CD14-positive monocyte (primary cell): Measurements from ENCODE around the gene GDI2. TPM values are rescaled to one million over a fixed set of nuclear protein-coding genes. Genes with fewer than 3 reads are reported as not detected.

Experiments
- DNase-seq, 3 donors: peaks; one replicate each; pipeline ENCODE4 v3.0.0-alpha.2; 2011 to 2022
- H2AFZ ChIP-seq: 2 replicates; pipeline ENCODE4 v1.6.0; 2012; ENCODE audit warnings: mild to moderate bottlenecking, low read depth, low read length, inconsistent platforms; ENCODE audit not compliant: insufficient read depth, poor library complexity, severe bottlenecking
- H3K27ac ChIP-seq, 2 donors: 1 replicate in 1 of 2; 2 replicates in 1 of 2; pipeline ENCODE4 v1.5.1; 2012 to 2013; ENCODE audit warnings: low read length in 2 of 2, control low read depth in 1 of 2, inconsistent platforms in 1 of 2, low read depth in 1 of 2, mild to moderate bottlenecking in 1 of 2
- H3K27me3 ChIP-seq, 2 donors: one replicate each; pipeline versions ENCODE4 v1.6.0 to v1.6.1; 2011 to 2013; ENCODE audit warnings: low read length in 2 of 2; ENCODE audit not compliant: control insufficient read depth in 2 of 2, insufficient read depth in 2 of 2
- H3K36me3 ChIP-seq, 2 donors: replicated peaks in 1 of 2; 1 replicate in 1 of 2; 2 replicates in 1 of 2; pipeline versions ENCODE4 v1.5.1 to v1.6.1; 2012 to 2013; ENCODE audit warnings: low read length in 2 of 2, control low read depth in 1 of 2, inconsistent platforms in 1 of 2, mild to moderate bottlenecking in 1 of 2; ENCODE audit not compliant: insufficient read depth in 2 of 2, control insufficient read depth in 1 of 2
- H3K4me1 ChIP-seq, 2 donors: 1 replicate in 1 of 2; 2 replicates in 1 of 2; pipeline versions ENCODE4 v1.5.1 to v1.6.1; 2012 to 2013; ENCODE audit warnings: low read length in 2 of 2, control low read depth in 1 of 2, inconsistent platforms in 1 of 2, mild to moderate bottlenecking in 1 of 2, moderate library complexity in 1 of 2; ENCODE audit not compliant: insufficient read depth in 2 of 2, control insufficient read depth in 1 of 2
- H3K4me2 ChIP-seq: replicated peaks from 2 replicates; pipeline ENCODE3; 2012; ENCODE audit warnings: low read length, moderate library complexity, mild to moderate bottlenecking; ENCODE audit not compliant: poor library complexity, severe bottlenecking; ENCODE audit errors: extremely low read depth
- H3K4me3 ChIP-seq, 3 experiments: fragments of 200-600 bp in 1 of 3; sonication (generic) in 1 of 3; replicated peaks in 1 of 3; 1 replicate in 2 of 3; 2 replicates in 1 of 3; pipeline ENCODE4 v1.5.1; 2011 to 2013; ENCODE audit warnings: low read length in 3 of 3, mild to moderate bottlenecking in 3 of 3, control low read depth in 2 of 3, low read depth in 2 of 3, inconsistent platforms in 1 of 3, moderate library complexity in 1 of 3
- H3K79me2 ChIP-seq: 2 replicates; pipeline ENCODE4 v1.6.0; 2012; ENCODE audit warnings: mild to moderate bottlenecking, control low read depth, inconsistent platforms, low read length, moderate library complexity; ENCODE audit not compliant: insufficient read depth
- H3K9ac ChIP-seq: 2 replicates; pipeline ENCODE4 v1.6.0; 2017; ENCODE audit warnings: low read length, mild to moderate bottlenecking; ENCODE audit not compliant: insufficient read depth, poor library complexity, severe bottlenecking
- H3K9me3 ChIP-seq, 2 donors: replicated peaks in 1 of 2; 1 replicate in 1 of 2; 2 replicates in 1 of 2; pipeline versions ENCODE4 v1.5.1 to v1.6.1; 2012 to 2013; ENCODE audit warnings: low read length in 2 of 2, control low read depth in 1 of 2; ENCODE audit not compliant: control insufficient read depth in 1 of 2, insufficient read depth in 1 of 2
- H4K20me1 ChIP-seq: 2 replicates; pipeline ENCODE4 v1.6.0; 2012; ENCODE audit warnings: mild to moderate bottlenecking, low read length, control low read depth, moderate library complexity; ENCODE audit not compliant: insufficient read depth
- H3K27ac Mint-ChIP-seq, 7 donors: one replicate each; pipeline ENCODE4 v1.8.0; 2020; ENCODE audit warnings: mild to moderate bottlenecking in 7 of 7, mixed read lengths in 7 of 7, moderate library complexity in 6 of 7, inconsistent platforms in 2 of 7
- H3K27me3 Mint-ChIP-seq, 3 donors: one replicate each; pipeline ENCODE4 v1.8.0; 2021 to 2022; ENCODE audit warnings: low read depth in 3 of 3, mild to moderate bottlenecking in 3 of 3, mixed read lengths in 3 of 3, moderate library complexity in 3 of 3, inconsistent platforms in 1 of 3
- H3K36me3 Mint-ChIP-seq, 2 donors: one replicate each; pipeline ENCODE4 v1.8.0; 2020; ENCODE audit warnings: mixed read lengths in 2 of 2, inconsistent platforms in 1 of 2, mild to moderate bottlenecking in 1 of 2
- H3K4me1 Mint-ChIP-seq: one replicate; pipeline ENCODE4 v1.8.0; 2020; ENCODE audit warnings: mild to moderate bottlenecking, mixed read lengths
- H3K4me3 Mint-ChIP-seq, 2 donors: one replicate each; pipeline ENCODE4 v1.8.0; 2020; ENCODE audit warnings: mild to moderate bottlenecking in 2 of 2, mixed read lengths in 2 of 2, moderate library complexity in 1 of 2
- H3K9me3 Mint-ChIP-seq, 7 donors: one replicate each; pipeline ENCODE4 v1.8.0; 2020 to 2022; ENCODE audit warnings: mixed read lengths in 7 of 7, mild to moderate bottlenecking in 6 of 7, moderate library complexity in 6 of 7, inconsistent platforms in 2 of 7
- WGBS: methylation state at CpG from one replicate; pipeline ENCODE4 v1.1.5; 2013; ENCODE audit warnings: missing lambda C conversion rate; ENCODE audit not compliant: insufficient coverage; 5-methylcytosine and 5-hydroxymethylcytosine counted together
- intact Hi-C, 2 donors: fragments of 100-400 bp; cut with micrococcal nuclease; formaldehyde crosslinking; loops; one replicate each; pipeline versions ENCODE4 v1.15.0 to v1.15.1; 2023
- polyA plus RNA-seq, 3 donors: library from polyadenylated mRNA; depleted of rRNA in 1 of 3; unstranded in 2 of 3; stranded (reverse) in 1 of 3; fragments of 300-500 nt in 2 of 3; fragments of >200 nt in 1 of 3; fragmentation: Illumina TruSeq in 2 of 3; gene quantifications; 1 replicate in 2 of 3; 2 replicates in 1 of 3; pipeline ENCODE4 v1.2.3, GENCODE V29; 2012 to 2021
- TF ChIP-seq, protein P1 (sequence below): fragments of 200-600 bp; IDR thresholded peaks from one replicate; pipeline ENCODE4 v1.8.0; 2022; ENCODE audit warnings: antibody characterized with exemption, mild to moderate bottlenecking

The GDI2 gene
- polyA plus RNA-seq, 3 donors, result 100 to 320 (median 316) TPM

- Histone ChIP-seq H3K9me3 (no peaks in the 10 kb centered on the region), H3K4me3 (no peak overlapping the region), H3K36me3 (peaks cover 91 to 99% of the 10 kb centered on the region in 2 donors), H3K4me1 (no peaks in the 10 kb centered on the region), H3K27me3 (no peaks in the 10 kb centered on the region), H3K9ac (no peak overlapping the region), H4K20me1 (peaks cover 72% of the 10 kb centered on the region), H3K79me2 (peaks cover 14% of the 10 kb centered on the region), H2AFZ (no peak overlapping the region), H3K4me2 (no peak overlapping the region), H3K27ac (no peak overlapping the region)
- Mint-ChIP-seq H3K36me3 (peaks cover 77 to 83% of the 10 kb centered on the region in 2 donors), H3K4me3 (no peak overlapping the region), H3K9me3 (no peaks in the 10 kb centered on the region), H3K4me1 (no peaks in the 10 kb centered on the region), H3K27ac (peak overlapping the region in 2 of 7 donors; percentile 24 to 28), H3K27me3 (no peaks in the 10 kb centered on the region)
- WGBS, result 96% methylated on average over 6 of the region's 10 CpGs
- TF ChIP-seq, protein P1, sequence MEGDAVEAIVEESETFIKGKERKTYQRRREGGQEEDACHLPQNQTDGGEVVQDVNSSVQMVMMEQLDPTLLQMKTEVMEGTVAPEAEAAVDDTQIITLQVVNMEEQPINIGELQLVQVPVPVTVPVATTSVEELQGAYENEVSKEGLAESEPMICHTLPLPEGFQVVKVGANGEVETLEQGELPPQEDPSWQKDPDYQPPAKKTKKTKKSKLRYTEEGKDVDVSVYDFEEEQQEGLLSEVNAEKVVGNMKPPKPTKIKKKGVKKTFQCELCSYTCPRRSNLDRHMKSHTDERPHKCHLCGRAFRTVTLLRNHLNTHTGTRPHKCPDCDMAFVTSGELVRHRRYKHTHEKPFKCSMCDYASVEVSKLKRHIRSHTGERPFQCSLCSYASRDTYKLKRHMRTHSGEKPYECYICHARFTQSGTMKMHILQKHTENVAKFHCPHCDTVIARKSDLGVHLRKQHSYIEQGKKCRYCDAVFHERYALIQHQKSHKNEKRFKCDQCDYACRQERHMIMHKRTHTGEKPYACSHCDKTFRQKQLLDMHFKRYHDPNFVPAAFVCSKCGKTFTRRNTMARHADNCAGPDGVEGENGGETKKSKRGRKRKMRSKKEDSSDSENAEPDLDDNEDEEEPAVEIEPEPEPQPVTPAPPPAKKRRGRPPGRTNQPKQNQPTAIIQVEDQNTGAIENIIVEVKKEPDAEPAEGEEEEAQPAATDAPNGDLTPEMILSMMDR, result no peak
- no peak for DNase-seq
- intact Hi-C loops, result no loop called here
Measured at GRCh38 chr10:5764422-5765297, 48.6 kb downstream of the GDI2 start.

GRCh38 chr10:5762531-5762930 lies 50.7 kb downstream of the GDI2 start:
- TF ChIP-seq, protein P1, result no peak
- no peaks in the 10 kb centered on the region for H3K27me3 Mint-ChIP-seq
- H3K4me1 Mint-ChIP-seq, result no peaks in the 10 kb centered on the region
- Histone ChIP-seq H3K27ac (no peak overlapping the region), H3K27me3 (no peaks in the 10 kb centered on the region), H3K36me3 (peaks cover 89 to 99% of the 10 kb centered on the region in 2 donors), H3K9ac (no peak overlapping the region), H2AFZ (no peak overlapping the region), H4K20me1 (peaks cover 51% of the 10 kb centered on the region), H3K79me2 (peaks cover under 1% of the 10 kb centered on the region), H3K4me1 (no peaks in the 10 kb centered on the region), H3K9me3 (no peaks in the 10 kb centered on the region), H3K4me3 (no peak overlapping the region), H3K4me2 (no peak overlapping the region)
- peaks cover 74 to 82% of the 10 kb centered on the region in 2 donors for H3K36me3 Mint-ChIP-seq
- H3K27ac Mint-ChIP-seq, result no peak overlapping the region
- no peak overlapping the region for H3K4me3 Mint-ChIP-seq
- no peaks in the 10 kb centered on the region for H3K9me3 Mint-ChIP-seq
- intact Hi-C loops, result no loop called here
- no CpG with 5 or more reads among the region's 1 CpG for WGBS
- DNase-seq, result no peak
